Measurements from ENCODE around the gene TSEN54.

Gene TSEN54

DNA sequence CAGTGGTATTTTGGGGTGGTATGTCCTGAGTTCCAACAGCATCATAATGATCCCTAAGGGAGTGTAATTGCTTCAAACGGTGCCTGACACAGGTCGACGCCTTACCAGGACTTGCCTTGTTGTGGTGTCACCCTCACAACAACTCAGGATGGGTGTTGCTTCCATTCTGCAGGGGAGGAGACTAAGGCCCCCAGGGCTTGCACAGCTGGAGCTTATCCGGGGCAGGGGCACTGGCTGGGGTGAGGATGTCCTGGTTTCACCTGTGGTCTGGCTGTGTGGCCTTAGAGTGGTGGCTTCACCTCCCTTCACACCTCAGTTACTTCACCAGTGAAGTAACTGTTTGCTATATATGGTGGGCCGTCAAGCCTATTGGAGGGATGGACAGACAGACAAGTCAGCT is 32.5 kb downstream of the TSEN54 start:
- Histone ChIP-seq H3K27me3 (ENCODE audit: insufficient read depth, low read length, poor library complexity) (no peaks in the 10 kb centered on the region), H3K27ac (ENCODE audit: low read length) (no peak overlapping the region), H3K9ac (ENCODE audit: low read depth, low read length) (no peak overlapping the region), H3K4me1 (ENCODE audit: insufficient read depth, low read length) (no peaks in the 10 kb centered on the region), H3K79me2 (ENCODE audit: insufficient read depth, low read length) (no peaks in the 10 kb centered on the region), H3K9me3 (ENCODE audit: insufficient read depth, low read length, severe bottlenecking) (no peaks in the 10 kb centered on the region), H3K4me2 (ENCODE audit: insufficient read depth, low read length) (no peak overlapping the region), H3K4me3 (ENCODE audit: low read depth in 1 of 2, low read length in 2 of 2) (no peak overlapping the region), H2AFZ (ENCODE audit: low read depth, low read length) (no peak overlapping the region), H4K20me1 (ENCODE audit: insufficient read depth, low read length) (no peaks in the 10 kb centered on the region), H3K36me3 (ENCODE audit: insufficient read depth, low read length) (no peaks in the 10 kb centered on the region)
- no peak for ATAC-seq (ENCODE audit: insufficient read depth, low read depth)
- DNase-seq = no peak
- TF ChIP-seq EZH2 (IDR thresholded peaks at IDR 0.05; ENCODE audit: borderline replicate concordance, low read depth, low read length, severe bottlenecking) = no peak
- TF ChIP-seq, protein P1, sequence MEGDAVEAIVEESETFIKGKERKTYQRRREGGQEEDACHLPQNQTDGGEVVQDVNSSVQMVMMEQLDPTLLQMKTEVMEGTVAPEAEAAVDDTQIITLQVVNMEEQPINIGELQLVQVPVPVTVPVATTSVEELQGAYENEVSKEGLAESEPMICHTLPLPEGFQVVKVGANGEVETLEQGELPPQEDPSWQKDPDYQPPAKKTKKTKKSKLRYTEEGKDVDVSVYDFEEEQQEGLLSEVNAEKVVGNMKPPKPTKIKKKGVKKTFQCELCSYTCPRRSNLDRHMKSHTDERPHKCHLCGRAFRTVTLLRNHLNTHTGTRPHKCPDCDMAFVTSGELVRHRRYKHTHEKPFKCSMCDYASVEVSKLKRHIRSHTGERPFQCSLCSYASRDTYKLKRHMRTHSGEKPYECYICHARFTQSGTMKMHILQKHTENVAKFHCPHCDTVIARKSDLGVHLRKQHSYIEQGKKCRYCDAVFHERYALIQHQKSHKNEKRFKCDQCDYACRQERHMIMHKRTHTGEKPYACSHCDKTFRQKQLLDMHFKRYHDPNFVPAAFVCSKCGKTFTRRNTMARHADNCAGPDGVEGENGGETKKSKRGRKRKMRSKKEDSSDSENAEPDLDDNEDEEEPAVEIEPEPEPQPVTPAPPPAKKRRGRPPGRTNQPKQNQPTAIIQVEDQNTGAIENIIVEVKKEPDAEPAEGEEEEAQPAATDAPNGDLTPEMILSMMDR (IDR thresholded peaks at IDR 0.05; ENCODE audit: borderline replicate concordance, extremely low read depth, low read length, poor library complexity, severe bottlenecking) = no peak

DNA sequence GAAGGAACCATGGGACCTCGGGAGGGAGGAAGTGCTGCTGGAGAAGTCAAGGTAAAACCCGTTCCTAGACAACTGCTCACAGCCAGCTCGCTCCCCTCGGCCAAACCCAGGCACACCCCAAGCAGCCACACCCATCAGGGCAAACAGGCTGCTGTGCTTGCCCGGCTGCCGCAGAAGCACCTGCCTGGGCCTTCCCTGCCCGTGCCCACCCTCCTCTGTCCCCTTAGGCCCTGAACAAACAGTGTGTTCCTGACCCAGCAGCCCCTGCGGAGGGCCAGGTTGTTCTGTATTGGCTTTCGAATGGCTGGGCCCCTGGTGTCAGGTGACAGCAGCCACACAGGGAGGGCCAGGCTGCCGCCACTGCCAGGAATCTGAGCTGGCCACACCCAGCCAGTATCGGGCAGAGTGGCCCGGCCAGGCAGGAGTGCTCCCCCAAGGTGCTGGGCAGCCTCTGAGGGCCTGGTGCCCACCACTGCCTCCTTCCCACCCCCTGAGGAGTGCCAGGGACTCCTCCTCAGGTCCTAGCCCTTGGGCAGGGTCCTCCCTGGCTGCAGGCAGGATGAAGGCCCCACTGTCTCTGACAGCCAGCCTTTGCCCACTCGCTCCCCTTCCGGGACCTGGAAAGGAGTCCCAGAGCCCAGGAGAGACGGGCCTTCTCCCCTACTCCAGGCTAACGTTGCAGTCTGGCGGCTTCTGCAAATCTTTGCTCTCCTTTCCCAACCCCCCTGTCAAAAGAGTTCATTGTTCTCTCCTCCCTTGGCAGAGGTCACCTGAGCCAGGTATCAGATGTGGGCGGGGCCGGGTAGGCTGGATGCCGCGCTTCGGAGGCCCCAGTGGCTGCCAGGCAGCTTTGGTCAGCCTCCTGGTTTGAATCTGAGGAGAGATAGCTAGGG is 33.2 kb downstream of the TSEN54 start:
- H3K79me2 ChIP-seq (ENCODE audit: insufficient read depth, low read length) = no peaks in the 10 kb centered on the region
- H4K20me1 ChIP-seq (ENCODE audit: insufficient read depth, low read length) = no peaks in the 10 kb centered on the region
- H3K4me1 ChIP-seq (ENCODE audit: insufficient read depth, low read length) = no peaks in the 10 kb centered on the region
- H3K4me2 ChIP-seq (ENCODE audit: insufficient read depth, low read length) = no peak overlapping the region
- H3K36me3 ChIP-seq (ENCODE audit: insufficient read depth, low read length) = no peaks in the 10 kb centered on the region
- H3K27ac ChIP-seq (ENCODE audit: low read length) = no peak overlapping the region
- H3K9me3 ChIP-seq (ENCODE audit: insufficient read depth, low read length, severe bottlenecking) = no peaks in the 10 kb centered on the region
- TF ChIP-seq, protein P1 (IDR thresholded peaks at IDR 0.05; ENCODE audit: borderline replicate concordance, extremely low read depth, low read length, poor library complexity, severe bottlenecking) = no peak
- no peak for TF ChIP-seq EZH2 (IDR thresholded peaks at IDR 0.05; ENCODE audit: borderline replicate concordance, low read depth, low read length, severe bottlenecking)
- no peak overlapping the region for H2AFZ ChIP-seq (ENCODE audit: low read depth, low read length)
- no peak overlapping the region for H3K9ac ChIP-seq (ENCODE audit: low read depth, low read length)
- no peaks in the 10 kb centered on the region for H3K27me3 ChIP-seq (ENCODE audit: insufficient read depth, low read length, poor library complexity)
- H3K4me3 ChIP-seq (ENCODE audit: low read depth in 1 of 2, low read length in 2 of 2) = no peak overlapping the region
- ATAC-seq (ENCODE audit: insufficient read depth, low read depth) = no peak
- no peak for DNase-seq

DNA sequence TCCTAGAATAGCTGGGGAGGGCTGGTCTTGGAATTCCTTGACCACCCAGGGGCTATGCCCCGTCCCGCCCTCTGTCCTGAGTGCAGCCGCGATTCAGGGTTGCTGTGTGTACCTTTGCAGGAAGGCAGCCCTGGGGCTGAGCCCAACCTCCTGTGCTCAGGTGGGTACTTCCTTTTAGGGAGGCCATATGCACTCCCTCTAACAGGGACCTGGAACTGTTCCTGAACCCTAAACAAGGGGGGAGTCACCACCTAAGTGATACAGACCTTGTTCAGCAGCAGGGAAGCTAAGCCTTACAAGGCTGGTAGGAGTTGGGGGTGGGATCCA is 33.8 kb downstream of the TSEN54 start:
- H2AFZ ChIP-seq (ENCODE audit: low read depth, low read length) = no peak overlapping the region
- no peaks in the 10 kb centered on the region for H3K9me3 ChIP-seq (ENCODE audit: insufficient read depth, low read length, severe bottlenecking)
- ATAC-seq (ENCODE audit: insufficient read depth, low read depth) = no peak
- no peak overlapping the region for H3K9ac ChIP-seq (ENCODE audit: low read depth, low read length)
- no peak for DNase-seq
- H3K27me3 ChIP-seq (ENCODE audit: insufficient read depth, low read length, poor library complexity) = no peaks in the 10 kb centered on the region
- no peaks in the 10 kb centered on the region for H3K4me1 ChIP-seq (ENCODE audit: insufficient read depth, low read length)
- no peak overlapping the region for H3K4me2 ChIP-seq (ENCODE audit: insufficient read depth, low read length)
- H3K27ac ChIP-seq (ENCODE audit: low read length) = no peak overlapping the region
- H3K36me3 ChIP-seq (ENCODE audit: insufficient read depth, low read length) = no peaks in the 10 kb centered on the region
- H3K79me2 ChIP-seq (ENCODE audit: insufficient read depth, low read length) = no peaks in the 10 kb centered on the region
- TF ChIP-seq, protein P1 (IDR thresholded peaks at IDR 0.05; ENCODE audit: borderline replicate concordance, extremely low read depth, low read length, poor library complexity, severe bottlenecking) = no peak
- no peak for TF ChIP-seq EZH2 (IDR thresholded peaks at IDR 0.05; ENCODE audit: borderline replicate concordance, low read depth, low read length, severe bottlenecking)
- H4K20me1 ChIP-seq (ENCODE audit: insufficient read depth, low read length) = no peaks in the 10 kb centered on the region
- no peak overlapping the region for H3K4me3 ChIP-seq (ENCODE audit: low read depth in 1 of 2, low read length in 2 of 2)
